SW480 (cell line): Measurements from ENCODE around the gene VAMP1.

ENCODE experiments used
- DNase-seq: peaks from one replicate; pipeline ENCODE4 v3.0.0-alpha.2; 2016; ENCODE audit warnings: low spot score

VAMP1 gene

DNA sequence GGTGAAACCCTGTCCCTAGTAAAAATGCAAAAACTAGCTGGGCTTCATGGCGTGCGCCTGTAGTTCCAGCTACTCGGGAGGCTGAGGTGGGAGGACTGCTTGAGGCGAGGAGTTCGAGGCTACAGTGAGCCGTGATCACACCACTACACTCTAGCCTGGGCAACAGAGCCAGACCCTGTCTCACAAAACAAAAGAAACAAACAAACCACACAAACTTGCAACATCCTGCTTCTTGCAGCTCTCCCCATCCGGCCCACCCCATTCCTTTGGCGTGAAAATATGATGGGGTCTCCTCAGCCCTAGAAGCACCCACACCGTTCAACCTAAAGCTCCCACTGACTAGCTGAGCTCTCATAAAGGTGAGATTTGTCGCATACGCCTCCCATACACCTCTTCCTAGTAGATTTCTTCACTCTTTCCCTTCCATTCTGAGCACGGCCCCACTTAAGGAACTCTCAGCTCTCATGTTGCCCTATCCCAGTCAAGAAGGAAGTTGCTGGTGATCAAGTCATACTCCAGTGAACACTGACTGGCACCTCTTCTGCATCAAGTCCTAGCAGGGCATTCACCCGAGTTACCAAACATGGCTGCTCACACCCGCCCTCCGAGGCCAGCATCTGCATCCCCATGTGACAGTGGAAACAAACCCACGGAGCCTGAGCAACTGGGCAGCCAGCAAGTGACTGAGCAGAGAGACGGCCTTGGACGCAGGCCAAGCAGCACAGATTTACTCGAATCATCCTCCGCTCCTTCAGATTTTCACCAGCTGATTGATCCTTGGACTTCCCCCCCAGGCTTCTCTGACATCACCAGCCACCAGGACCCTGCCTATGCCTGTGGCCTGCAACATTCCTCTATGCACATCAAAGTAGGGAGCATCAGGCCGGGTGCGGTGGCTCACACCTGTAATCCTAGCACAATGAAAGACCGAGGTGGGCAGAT, 44.6 kb downstream of the VAMP1 start:
- DNase-seq, result no peak

DNA sequence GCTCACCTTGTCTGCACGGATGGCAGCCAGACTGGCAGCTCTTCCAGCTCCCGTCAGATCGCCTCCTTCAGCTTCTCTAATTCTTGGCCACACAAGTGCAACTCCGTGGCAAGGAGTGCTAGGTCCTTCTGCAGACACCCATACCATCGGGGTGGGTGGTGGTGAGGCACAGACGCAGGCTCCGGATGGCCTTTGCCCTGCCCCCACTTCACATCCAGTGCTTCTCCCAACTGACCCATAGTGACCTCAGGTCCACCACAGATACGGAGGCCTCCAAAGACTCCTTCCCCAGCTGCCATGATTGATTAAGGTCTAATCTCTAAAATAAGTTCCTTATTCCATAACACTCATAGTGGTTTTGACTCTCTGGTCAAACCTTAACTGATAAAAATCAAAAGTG, 45.6 kb downstream of the VAMP1 start:
- DNase-seq, result no peak

DNA sequence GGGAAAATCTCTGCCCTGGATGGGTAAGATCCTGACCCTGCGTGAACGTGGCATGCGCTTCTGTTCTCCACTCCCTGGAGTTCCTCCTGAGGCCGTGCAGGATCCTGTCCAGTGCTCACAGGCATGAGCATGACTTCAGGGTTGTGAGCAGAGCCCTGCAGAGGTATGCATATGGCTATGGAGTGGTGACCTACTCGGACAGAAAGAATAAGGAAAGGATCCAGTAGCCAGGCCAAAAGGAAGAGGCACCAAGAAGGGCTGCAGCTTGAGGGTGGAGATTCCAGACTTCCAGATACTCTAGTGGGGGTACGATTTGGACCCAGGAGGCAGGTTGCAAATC, 46.5 kb downstream of the VAMP1 start:
- no peak for DNase-seq

GRCh38 chr12:6423267-6424007, 47.0 kb downstream of the VAMP1 start:
- peak; percentile 92 for DNase-seq

- no peak for DNase-seq
Observed at GRCh38 chr12:6420364-6420763, 50.1 kb downstream of the VAMP1 start.

DNA sequence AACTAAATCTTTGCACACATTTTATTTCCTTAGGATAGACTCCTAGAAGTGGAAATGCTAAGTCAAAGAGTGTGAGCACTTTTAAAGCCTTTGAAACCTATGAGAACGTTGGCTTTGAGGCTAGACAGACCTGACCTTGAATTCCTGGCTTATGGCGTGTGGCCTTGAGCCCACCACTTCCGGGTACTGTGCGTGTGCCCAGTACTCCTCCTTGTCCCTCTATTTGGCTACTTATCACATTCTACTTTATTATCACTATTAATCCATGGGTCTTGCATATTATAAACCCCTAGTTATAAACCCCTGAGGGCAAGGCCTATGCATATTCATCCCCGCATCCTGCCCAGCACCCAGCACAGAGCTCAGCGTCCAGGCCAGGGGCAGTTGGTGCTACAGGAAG, 51.7 kb downstream of the VAMP1 start:
- DNase-seq, result no peak

DNA sequence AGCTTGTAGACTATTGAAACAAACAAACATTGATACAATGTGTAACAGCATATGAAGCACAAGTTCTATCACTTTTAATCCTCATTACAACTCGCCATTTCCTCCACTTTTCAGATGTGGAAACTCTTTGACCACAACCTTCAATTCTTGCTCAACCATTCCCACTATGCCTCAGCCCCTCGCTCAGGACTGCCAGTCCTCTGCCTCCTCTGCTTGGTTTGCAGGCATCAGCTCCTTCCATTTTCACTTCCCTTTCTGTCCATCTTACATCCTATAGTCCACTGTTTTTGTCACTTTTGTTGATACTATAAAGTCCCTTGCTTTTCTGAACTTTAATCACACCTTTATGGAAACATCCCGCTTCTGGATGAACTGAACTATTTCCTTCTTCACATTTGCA, 53.9 kb downstream of the VAMP1 start:
- DNase-seq, result no peak
